HG03103 (cell line): ENCODE measurements around the gene KRTAP10-5.
"Not testable (repeated sequence)": the region's sequence is repeated elsewhere in the genome, so short reads cannot be mapped to it uniquely, and the experiment has no call there.

Experiments used
- ATAC-seq: cut with Tn5 transposase; IDR thresholded peaks from one replicate; pipeline ENCODE4 v1.9.1; 2021; ENCODE audit warnings: low read depth; ENCODE audit not compliant: unreplicated experiment

Gene KRTAP10-5

DNA sequence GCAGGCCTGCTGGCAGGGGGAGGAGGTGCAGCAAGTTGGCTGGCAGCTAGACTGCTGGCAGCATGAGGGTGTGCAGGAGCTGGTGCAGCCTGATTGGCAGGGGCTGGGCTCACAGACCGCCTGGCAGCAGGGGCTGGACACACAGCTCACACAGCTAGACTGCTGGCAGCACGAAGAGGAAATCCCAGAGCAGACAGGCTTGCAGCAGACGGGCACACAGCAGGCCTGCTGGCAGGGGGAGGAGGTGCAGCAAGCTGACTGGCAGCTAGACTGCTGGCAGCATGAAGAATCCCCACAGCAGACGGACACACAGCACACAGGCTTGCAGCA lies 11.4 kb upstream of the KRTAP10-5 start:
- not testable (repeated sequence) for ATAC-seq

DNA sequence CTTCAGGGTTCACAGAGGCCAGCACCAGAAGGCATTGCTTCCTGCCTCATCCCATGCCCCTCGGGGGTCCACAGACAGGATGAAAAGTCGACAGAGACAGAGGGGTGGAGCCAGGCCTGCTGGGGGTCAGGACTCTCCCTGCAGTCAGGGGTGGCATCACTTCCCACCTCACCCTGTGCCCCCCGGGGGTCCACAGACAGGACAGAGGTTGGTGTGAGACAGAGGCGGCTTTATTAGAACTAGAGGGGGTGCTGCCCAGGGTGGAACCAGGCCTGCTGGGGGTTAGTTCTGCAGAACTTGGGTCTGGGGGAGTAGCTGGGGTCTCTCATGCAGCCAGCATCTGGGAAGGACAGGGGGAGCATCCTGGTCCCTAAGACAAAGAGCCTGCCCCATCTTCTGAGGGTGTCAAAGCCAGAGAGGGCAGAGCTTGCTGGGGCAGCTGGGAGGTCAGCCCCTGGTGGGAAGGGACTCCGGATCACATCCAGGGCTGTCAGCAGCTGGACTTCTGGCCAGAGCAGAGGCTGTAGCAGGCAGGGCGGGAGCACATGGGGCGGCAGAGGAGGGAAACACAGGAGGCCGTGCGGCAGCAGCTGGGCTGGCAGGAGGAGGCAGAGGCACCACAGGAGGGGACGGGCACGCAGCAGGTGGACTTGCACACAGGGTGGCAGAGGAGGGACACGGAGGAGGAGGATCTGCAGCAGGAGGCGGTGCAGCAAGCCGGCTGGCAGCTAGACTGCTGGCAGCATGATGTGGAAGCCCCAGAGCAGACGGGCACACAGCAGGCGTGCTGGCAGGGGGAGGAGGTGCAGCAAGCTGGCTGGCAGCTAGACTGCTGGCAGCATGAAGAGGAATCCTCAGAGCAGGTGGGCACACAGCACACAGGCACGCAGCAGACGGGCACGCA lies 10.7 kb upstream of the KRTAP10-5 start:
- ATAC-seq, result not testable (repeated sequence)

DNA sequence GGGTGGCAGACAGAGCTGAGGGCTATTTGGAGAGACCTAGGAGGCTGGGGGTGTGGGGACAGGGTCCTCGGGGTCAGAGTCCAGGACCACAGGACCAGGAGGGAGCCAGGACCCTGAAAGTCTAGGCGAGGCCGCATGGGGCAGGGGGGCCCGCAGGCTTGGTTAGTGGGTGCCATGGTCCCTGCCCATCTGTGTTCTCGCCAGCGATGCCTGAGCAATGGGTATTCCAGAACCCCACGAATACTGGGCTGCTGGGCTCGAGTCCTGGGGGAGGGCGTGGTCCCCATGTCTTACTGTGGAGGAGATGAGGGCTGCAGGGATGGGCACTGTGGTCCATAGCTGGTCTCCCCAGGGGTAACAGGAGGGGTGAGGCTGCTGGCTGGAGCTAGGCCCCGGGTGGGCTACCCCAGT lies 9.9 kb upstream of the KRTAP10-5 start:
- ATAC-seq, result no peak

DNA sequence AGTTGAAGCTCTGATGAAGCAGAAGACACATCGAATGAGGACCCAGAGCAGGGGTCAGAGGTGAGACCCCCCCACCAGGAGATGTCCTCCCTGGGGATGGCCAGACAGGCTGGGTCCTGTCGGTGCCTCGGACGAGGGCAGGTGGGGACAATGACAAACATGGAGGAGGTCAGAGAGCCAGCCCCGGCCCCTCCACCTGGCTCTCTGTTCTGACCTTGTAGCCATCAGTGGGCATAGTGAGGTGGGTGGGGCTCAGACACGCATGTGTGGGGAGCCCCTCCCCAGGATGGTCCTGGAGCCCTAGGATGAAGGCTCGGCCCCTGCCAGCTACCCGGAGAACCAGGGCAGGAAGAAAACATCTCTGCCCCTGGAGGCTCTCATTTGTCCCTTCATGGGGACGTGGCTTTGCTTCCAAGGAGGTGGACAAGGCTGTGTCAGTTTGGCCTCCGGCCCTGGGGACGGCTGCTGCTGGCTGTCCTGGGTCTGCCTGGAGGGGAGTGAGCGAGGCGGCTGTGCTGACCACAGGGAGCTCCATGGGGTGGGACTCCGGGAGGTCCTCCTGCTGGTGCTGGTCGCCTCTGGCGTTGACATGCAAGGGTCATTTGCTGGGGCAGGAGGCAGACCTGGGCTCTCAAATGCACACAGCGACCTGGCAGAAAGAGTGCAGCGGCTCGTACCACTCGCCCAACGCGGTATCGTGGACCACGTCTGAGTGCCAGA lies 9.3 kb upstream of the KRTAP10-5 start:
- ATAC-seq, result no peak

DNA sequence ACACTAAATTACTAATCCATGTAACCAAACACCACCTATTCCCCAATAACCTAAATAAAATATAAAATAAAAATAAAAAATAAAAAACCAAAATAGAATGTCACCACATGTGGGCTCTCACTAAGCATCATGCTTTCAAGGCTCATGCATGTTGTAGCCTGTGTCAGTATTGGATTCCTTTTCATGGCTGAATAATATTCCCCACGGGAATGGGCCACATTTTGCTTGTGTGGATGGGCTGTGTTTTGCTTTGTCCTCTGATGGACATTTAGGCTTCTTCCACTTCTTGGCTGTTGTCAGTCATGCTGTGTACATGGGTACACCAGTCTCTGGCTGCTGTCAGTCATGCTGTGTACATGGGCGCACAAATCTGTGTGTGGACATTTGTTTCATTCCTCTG lies 8.7 kb upstream of the KRTAP10-5 start:
- ATAC-seq, result no peak

DNA sequence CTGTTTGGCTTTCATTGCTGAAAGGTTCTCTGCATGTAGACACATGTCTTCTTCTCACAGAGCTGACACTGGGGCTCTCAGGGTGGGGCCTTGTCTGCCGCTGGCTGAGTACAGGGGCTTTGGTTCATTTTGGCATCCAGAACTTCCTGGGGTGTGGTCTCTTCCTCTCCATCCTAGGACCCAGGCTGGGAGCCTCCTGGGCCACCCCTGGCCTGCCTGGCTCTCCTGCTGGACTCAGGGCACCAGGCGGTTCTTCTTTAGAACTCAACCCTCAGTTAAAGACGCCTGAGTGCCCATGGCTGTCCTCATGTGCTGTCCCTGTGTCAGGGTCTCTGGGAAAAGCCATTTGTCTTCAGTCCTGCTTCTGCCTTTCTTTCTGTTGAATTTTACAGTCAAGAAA lies 5.5 kb upstream of the KRTAP10-5 start:
- no peak for ATAC-seq

DNA sequence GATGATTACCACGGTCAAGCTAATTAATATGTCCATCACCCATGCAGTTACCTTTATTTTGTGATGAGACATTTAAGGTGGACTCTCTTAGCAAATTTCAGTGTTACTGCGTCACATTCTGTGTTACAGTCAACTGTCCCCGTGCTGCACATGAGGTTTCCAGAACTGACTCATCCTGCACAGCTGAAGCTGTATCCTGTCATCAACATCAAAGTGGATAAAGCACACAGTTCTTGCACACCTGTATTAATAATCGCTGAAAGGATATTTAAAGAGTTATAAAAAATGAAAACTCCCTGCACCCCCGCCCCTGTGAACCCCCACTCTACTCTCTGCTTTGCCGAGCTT lies 3.4 kb upstream of the KRTAP10-5 start:
- ATAC-seq, result no peak

DNA sequence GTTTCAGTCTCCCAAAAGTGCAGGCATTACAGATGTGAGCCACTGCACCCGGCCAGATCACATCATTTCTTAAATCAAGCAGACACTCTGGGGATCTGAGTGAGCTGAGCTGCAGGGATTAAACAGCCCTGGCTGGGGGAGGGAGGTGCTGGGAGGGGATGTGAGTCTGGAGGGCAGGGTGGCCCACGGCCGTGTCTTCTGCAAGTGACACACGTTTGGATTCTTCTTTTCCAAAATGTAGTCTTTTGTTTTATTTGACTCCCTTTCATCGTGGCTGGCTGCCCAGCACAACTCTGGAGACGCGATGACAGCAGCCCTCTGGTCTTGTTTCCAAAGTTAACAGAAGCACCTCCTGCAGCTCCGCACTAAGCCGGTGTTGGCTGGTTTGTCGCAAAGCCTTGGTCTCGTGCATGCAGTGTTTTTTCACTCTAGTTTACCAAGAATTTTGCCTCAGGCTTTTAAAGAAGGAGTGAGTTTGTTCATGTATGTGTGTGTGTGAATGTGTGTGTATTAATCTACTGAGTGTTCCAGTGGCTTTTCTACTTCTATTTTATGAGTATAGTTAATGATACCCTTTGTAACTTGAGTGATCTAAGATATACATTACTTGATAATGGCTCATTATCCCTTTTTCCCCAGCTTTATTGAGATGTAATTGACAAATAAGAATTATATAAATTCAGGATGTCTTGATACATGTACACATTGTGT lies 2.8 kb upstream of the KRTAP10-5 start:
- ATAC-seq, result no peak

DNA sequence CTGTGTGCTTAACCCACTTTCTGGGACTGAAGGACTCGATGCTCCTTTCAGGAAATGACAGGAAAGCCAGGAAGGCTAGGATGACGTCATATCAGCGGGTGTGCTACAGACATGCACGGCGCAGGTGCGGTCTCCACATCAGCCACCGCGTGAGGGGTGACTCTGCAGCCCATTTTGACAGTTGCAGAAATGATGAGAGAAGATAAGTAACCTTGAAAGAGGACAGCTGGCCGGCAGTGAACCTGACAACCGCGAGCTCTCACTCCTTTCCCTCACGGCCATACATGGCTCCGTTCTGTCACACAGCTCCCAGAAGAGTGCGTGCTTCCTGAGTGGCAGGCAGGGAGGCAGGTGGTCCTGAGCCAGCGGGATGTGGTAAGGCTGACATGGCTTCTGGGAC lies 1.7 kb upstream of the KRTAP10-5 start:
- no peak for ATAC-seq

DNA sequence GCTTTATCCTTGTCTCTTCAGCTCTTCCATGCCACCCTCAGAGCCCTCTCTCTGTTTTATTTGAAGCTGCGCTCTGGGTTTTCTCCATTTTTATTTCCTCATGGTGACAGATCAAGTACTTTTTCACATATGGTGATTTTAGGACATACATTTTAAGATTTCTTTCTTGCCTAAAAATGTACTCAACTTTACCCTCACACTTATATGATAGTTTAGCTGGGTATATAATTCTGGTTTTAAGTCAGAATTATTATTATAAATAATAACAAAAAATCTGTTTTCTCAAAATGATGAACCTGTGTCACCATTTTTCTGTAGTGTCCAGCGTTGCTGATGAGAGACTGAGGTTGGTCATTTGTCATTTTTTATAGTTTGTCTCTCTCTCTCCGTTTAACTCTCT lies 754 bp upstream of the KRTAP10-5 start:
- no peak for ATAC-seq

DNA sequence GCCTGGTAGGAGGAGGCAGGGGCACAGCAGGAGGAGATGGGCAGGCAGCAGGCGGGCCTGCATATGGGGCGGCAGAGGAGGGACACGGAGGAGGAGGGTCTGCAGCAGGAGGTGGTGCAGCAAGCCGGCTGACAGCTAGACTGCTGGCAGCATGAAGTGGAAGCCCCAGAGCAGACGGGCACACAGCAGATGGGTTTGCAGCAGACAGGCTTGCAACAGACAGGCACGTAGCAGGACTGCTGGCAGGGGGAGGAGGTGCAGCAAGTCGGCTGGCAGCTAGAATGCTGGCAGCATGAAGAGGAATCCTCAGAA lies 615 bp downstream of the KRTAP10-5 start:
- ATAC-seq, result no peak

DNA sequence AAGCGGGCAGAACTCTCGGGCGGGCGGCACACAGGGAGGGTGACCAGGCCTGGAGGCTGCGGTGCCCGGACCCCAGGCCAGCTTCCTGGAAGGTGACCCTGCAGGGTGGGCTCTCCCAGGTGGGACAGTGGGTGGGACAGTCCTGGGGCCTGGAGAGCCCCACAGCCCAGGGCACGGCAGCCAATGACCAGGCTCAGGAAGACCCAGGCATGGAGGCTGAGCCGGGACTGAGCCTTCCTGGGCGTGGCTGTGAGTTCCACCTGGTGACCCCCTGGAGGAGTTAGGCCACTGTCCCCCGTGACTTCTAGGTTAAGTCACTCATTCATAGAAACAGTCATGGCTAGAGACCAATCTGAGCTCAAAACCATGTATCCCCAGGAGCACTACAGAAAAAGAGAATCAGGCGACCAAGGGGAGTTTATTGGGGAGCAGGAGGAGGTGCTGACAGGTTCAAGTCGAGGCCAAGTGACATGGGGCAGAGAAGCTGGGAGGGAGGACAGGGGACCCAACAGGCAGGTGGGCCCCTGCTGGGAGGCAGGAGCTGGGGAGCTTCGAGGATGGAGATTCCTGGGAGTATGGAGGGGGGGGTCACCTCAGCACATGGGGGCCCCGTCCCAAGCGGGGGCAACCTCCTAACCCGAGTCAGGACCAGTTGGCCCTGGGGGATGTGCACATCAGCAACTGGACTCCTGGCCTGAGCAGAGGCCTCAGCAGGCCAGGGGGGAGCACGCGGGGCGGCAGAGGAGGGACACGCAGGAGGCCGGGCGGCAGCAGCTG lies 1.2 kb downstream of the KRTAP10-5 start:
- ATAC-seq, result no peak

DNA sequence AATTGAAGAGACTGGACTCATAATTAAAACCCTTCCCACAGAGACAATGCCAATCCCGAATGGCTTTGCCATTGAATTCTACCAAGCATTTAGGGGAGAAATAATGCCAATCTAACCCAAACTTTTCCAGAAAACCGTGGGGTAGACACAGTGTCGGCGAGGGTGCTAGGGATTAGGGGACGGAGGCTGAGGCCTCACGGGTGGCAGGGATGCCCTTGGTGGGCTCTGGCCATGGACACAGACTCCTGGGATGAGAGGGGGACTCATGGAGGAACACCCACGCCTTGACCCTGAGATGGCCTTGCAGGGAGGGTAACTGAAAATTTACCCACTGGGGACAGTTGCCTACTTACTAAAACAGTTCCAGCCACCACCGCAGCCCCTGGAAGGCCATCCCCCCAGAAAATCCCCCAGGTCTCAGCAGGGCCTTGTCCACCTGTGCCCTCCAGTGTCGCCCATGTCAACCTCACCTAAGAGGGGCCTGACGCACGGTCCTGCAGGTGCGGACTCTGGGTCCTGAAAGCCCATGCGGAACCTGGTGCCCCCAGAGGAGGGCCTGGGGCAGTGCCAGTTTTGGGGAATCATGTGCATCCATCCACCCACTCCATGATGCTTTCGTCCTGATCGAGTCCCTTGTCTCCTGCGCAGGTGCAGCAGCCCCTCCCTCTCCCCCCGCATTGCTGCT lies 1.9 kb downstream of the KRTAP10-5 start:
- no peak for ATAC-seq

DNA sequence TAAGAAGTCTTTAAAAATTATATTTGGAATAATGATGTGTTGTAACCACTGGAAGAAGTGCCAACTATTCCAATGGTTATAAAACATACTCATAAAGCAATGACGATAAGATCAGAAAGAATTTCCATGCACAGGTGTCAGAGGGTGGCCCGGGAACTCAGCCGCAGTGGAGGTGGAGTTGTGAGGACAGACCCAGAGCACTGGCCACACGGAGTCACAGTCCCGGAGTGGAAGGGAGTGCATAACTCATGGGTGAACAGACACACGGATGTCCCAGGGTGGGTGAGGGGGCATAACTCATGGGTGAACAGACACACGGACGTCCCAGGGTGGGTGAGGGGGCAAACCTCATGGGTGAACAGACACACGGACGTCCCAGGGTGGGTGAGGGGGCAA lies 4.4 kb downstream of the KRTAP10-5 start:
- ATAC-seq, result no peak

DNA sequence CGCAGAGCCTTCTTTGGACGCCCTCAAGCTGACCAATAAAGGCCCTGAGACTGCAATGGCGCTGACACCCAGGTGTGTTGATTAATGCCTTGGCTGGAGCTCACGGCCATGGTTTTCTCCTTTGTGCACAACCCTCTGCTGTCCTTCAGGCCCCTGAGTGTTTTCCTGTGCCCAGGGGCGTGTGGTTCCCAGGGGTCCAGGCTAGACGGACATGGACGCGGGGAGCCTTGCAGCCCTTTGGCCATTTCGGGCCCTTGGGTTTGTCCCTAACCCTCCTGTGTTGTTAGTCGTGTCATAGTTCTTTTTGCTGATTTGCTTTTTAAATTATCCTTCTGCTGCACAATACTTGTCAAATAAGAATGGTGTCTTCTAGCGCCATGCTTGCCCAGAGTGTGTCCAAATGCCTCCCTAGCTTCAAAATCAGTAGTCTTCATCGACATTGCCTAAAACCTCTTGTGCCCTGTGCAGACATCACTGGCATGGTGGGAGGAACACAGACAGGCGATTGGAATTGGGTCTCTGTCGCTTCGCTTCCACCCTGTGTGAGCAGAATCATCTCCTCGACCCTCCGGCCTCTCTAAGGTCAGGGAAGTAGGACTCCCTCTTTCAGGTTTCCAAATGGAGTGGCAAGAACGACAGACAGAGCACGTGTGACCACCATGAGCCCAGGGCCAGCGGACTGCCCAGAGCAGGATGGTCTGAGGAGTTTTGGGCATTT lies 4.9 kb downstream of the KRTAP10-5 start:
- ATAC-seq, result no peak

DNA sequence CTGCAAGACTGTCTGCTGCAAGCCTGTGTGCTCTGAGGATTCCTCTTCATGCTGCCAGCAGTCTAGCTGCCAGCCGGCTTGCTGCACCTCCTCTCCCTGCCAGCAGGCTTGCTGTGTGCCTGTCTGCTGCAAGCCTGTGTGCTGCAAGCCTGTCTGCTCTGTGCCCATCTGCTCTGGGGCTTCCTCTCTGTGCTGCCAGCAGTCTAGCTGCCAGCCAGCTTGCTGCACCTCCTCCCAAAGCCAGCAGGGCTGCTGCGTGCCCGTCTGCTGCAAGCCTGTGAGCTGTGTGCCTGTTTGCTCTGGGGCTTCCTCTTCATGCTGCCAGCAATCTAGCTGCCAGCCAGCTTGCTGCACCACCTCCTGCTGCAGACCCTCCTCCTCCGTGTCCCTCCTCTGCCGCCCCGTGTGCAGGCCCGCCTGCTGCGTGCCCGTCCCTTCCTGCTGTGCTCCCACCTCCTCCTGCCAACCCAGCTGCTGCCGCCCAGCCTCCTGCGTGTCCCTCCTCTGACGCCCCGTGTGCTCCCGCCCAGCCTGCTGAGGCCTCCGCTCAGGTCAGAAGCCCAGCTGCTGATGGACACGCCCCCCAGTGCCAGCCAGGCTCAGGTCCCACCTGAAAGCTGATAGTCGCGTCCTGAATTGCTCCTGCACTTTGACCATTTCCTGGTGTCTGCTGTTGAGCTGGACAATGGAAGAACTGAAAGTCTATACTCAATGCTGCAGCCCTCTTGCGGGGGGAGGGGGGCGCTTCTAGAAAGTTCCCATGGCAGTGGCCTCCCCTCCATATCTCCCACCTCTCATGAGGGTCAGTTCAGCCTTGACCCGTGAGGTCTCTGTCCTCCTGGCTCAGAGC lies 5.7 kb downstream of the KRTAP10-5 start:
- ATAC-seq, result no peak

DNA sequence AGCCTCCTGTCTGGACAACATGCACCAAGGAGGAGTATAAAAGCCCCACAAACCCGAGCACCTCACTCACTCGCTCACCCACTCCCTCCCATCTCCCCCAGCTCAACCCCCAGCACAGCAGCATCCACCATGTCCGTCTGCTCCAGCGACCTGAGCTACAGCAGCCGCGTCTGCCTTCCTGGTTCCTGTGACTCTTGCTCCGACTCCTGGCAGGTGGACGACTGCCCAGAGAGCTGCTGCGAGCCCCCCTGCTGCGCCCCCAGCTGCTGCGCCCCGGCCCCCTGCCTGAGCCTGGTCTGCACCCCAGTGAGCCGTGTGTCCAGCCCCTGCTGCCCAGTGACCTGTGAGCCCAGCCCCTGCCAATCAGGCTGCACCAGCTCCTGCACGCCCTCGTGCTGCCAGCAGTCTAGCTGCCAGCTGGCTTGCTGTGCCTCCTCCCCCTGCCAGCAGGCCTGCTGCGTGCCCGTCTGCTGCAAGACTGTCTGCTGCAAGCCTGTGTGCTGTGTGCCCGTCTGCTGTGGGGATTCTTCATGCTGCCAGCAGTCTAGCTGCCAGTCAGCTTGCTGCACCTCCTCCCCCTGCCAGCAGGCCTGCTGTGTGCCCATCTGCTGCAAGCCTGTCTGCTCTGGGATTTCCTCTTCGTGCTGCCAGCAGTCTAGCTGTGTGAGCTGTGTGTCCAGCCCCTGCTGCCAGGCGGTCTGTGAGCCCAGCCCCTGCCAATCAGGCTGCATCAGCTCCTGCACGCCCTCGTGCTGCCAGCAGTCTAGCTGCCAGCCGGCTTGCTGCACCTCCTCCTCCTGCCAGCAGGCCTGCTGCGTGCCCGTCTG lies 6.6 kb downstream of the KRTAP10-5 start, which contains the start of gene KRTAP10-4:
Gene KRTAP10-4, plus strand, starts transcription at position 100 of the 827 bp plus-strand sequence. Its CDS starts 30 bp downstream, at position 130.
- not testable (repeated sequence) for ATAC-seq
